B cell (primary cell): ENCODE measurements around the gene TNNT1. TPM values are rescaled to one million over a fixed set of nuclear protein-coding genes. Genes with fewer than 3 reads are reported as not detected.

Experiments
- ATAC-seq: fragments of 200-7000 bp; cut with Tn5 transposase; one replicate; pipeline ENCODE4 v1.10.0; 2021; ENCODE audit warnings: low read depth, mild to moderate bottlenecking, moderate number of reproducible peaks, moderate library complexity
- CTCF ChIA-PET: fragments of 350-600 bp; sonication (Branson Sonifier 250); formaldehyde crosslinking; loops from one replicate; lab custom pipeline; 2021; ENCODE audit warnings: antibody characterized with exemption, inconsistent platforms; lab: Charles Lee
- POLR2A ChIA-PET: fragments of 350-600 bp; sonication (Branson Sonifier 250); formaldehyde crosslinking; loops from one replicate; lab custom pipeline; 2021; ENCODE audit warnings: antibody characterized with exemption; lab: Charles Lee
- DNase-seq: peaks from one replicate; pipeline ENCODE4 v3.0.0; 2013
- H2AFZ ChIP-seq: 2 replicates; pipeline ENCODE4 v1.6.1; 2012; ENCODE audit warnings: mild to moderate bottlenecking, low read depth, low read length; ENCODE audit not compliant: insufficient read depth, poor library complexity, severe bottlenecking
- H3K27ac ChIP-seq, 2 donors: 1 replicate in 1 of 2; 2 replicates in 1 of 2; pipeline ENCODE4 v1.5.1; 2012 to 2013; ENCODE audit warnings: low read length in 2 of 2, mild to moderate bottlenecking in 2 of 2, moderate library complexity in 1 of 2
- H3K27me3 ChIP-seq, 4 experiments: fragments of 200-600 bp in 1 of 4; sonication (generic) in 1 of 4; replicated peaks in 1 of 4; 1 replicate in 2 of 4; 2 replicates in 2 of 4; pipeline versions ENCODE4 v1.6.1 to v1.7.0; 2013 to 2016; ENCODE audit warnings: low read length in 3 of 4, mild to moderate bottlenecking in 2 of 4, mixed read lengths in 1 of 4, moderate library complexity in 1 of 4; ENCODE audit not compliant: insufficient read depth in 4 of 4, control insufficient read depth in 3 of 4; ENCODE audit errors: control extremely low read depth in 1 of 4
- H3K36me3 ChIP-seq, 2 experiments: replicated peaks in 1 of 2; 1 replicate in 1 of 2; 2 replicates in 1 of 2; pipeline versions ENCODE4 v1.6.1 to v1.7.1; 2013; ENCODE audit warnings: low read length in 1 of 2; ENCODE audit not compliant: insufficient read depth in 2 of 2, control insufficient read depth in 1 of 2; ENCODE audit errors: control extremely low read depth in 1 of 2, extremely low read depth in 1 of 2
- H3K4me1 ChIP-seq, 2 donors: fragments of 200-600 bp in 1 of 2; sonication (generic) in 1 of 2; 1 replicate in 1 of 2; 2 replicates in 1 of 2; pipeline versions ENCODE4 v1.5.1 to v1.6.1; 2013 to 2017; ENCODE audit warnings: low read length in 2 of 2; ENCODE audit not compliant: control insufficient read depth in 2 of 2, insufficient read depth in 2 of 2
- H3K4me2 ChIP-seq: replicated peaks from 2 replicates; pipeline ENCODE3; 2012; ENCODE audit warnings: mild to moderate bottlenecking, low read depth, low read length; ENCODE audit not compliant: poor library complexity, severe bottlenecking
- H3K4me3 ChIP-seq, 5 experiments: fragments of 200-600 bp in 1 of 5; sonication (generic) in 1 of 5; 1 replicate in 3 of 5; 2 replicates in 2 of 5; pipeline versions ENCODE4 v1.5.1 to v1.7.0; 2011 to 2016; ENCODE audit warnings: low read length in 4 of 5, mild to moderate bottlenecking in 4 of 5, low read depth in 2 of 5, control low read depth in 1 of 5, moderate library complexity in 1 of 5; ENCODE audit not compliant: insufficient read depth in 1 of 5; ENCODE audit errors: control extremely low read depth in 1 of 5, extremely low read depth in 1 of 5
- H3K79me2 ChIP-seq: fragments of 200-600 bp; sonication (generic); one replicate; pipeline ENCODE4 v1.6.0; 2016; ENCODE audit warnings: low read length; ENCODE audit not compliant: control insufficient read depth, insufficient read depth
- H3K9ac ChIP-seq: fragments of 200-600 bp; sonication (generic); 2 replicates; pipeline ENCODE4 v1.6.1; 2017; ENCODE audit warnings: mild to moderate bottlenecking, low read length, moderate library complexity
- H3K9me3 ChIP-seq, 3 donors: one replicate each; pipeline versions ENCODE4 v1.6.1 to v1.7.1; 2013; ENCODE audit warnings: low read length in 2 of 3; ENCODE audit not compliant: control insufficient read depth in 2 of 3, insufficient read depth in 1 of 3; ENCODE audit errors: control extremely low read depth in 1 of 3
- H4K20me1 ChIP-seq: 2 replicates; pipeline ENCODE4 v1.6.0; 2012; ENCODE audit warnings: mild to moderate bottlenecking, low read length; ENCODE audit not compliant: insufficient read depth, control insufficient read depth, poor library complexity, severe bottlenecking
- H3K27ac Mint-ChIP-seq: one replicate; pipeline ENCODE4 v1.8.0; 2021; ENCODE audit warnings: mixed read lengths
- H3K27me3 Mint-ChIP-seq: one replicate; pipeline ENCODE4 v1.8.0; 2021; ENCODE audit warnings: mixed read lengths
- H3K4me1 Mint-ChIP-seq: one replicate; pipeline ENCODE4 v1.8.0; 2021; ENCODE audit warnings: mixed read lengths
- H3K4me3 Mint-ChIP-seq: one replicate; pipeline ENCODE4 v1.8.0; 2021; ENCODE audit warnings: mixed read lengths
- H3K9me3 Mint-ChIP-seq: one replicate; pipeline ENCODE4 v1.8.0; 2022; ENCODE audit warnings: mixed read lengths; ENCODE audit not compliant: insufficient read depth
- CTCF ChIP-seq: fragments of 200-600 bp; IDR thresholded peaks from one replicate; pipeline ENCODE4 v1.8.0; 2022; ENCODE audit warnings: antibody characterized with exemption, mild to moderate bottlenecking
- EZH2 ChIP-seq: IDR thresholded peaks from 2 replicates; pipeline ENCODE4 v1.6.1; 2012; ENCODE audit warnings: borderline replicate concordance, low read depth, mild to moderate bottlenecking, moderate library complexity, low read length; ENCODE audit not compliant: insufficient read depth, poor library complexity, severe bottlenecking
- WGBS: methylation state at CpG from one replicate; pipeline ENCODE4 v1.1.5; 2013; ENCODE audit warnings: missing lambda C conversion rate; ENCODE audit not compliant: insufficient coverage; 5-methylcytosine and 5-hydroxymethylcytosine counted together
- intact Hi-C: fragments of 100-400 bp; cut with micrococcal nuclease; formaldehyde crosslinking; loops from one replicate; pipeline ENCODE4 v1.10.0; 2022
- polyA plus RNA-seq: library from polyadenylated mRNA; depleted of rRNA; stranded (reverse); fragments of >200 nt; gene quantifications from 2 replicates; pipeline ENCODE4 v1.2.3, GENCODE V29; 2012
- total RNA-seq, 2 donors: library from RNA; stranded (reverse); fragments of 120-200 nt in 1 of 2; gene quantifications; 1 replicate in 1 of 2; 2 replicates in 1 of 2; pipeline versions ENCODE4 v1.2.3 to v1.2.4, GENCODE V29; 2013 to 2022

Gene TNNT1
- total and polyA plus RNA-seq, 2 donors (not counting 1 experiment from before 2014, with no cell fraction given) = not detected

GRCh38 chr19:55133639-55134444 lies 15.2 kb downstream of the TNNT1 start:
- Mint-ChIP-seq H3K9me3 (no peaks in the 10 kb centered on the region), H3K4me1 (peaks cover 6% of the 10 kb centered on the region), H3K4me3 (peak overlapping the region; percentile 45), H3K27me3 (peaks cover 28% of the 10 kb centered on the region), H3K27ac (no peak overlapping the region)
- DNase-seq = peak; percentile 41
- Histone ChIP-seq H3K27me3 (peaks cover 0 to 56% (median 13%) of the 10 kb centered on the region in 4 experiments), H3K4me3 (no peak overlapping the region), H3K36me3 (no peaks in the 10 kb centered on the region), H3K9me3 (no peaks in the 10 kb centered on the region), H3K27ac (no peak overlapping the region), H3K9ac (no peak overlapping the region), H3K79me2 (no peaks in the 10 kb centered on the region), H2AFZ (no peak overlapping the region), H3K4me2 (peak overlapping the region; percentile 37), H3K4me1 (peaks cover 0 to 4% of the 10 kb centered on the region in 2 donors), H4K20me1 (no peaks in the 10 kb centered on the region)
- peak; percentile 24 for ATAC-seq
- TF ChIP-seq EZH2 = no peak
- no peak for TF ChIP-seq CTCF
- ChIA-PET POLR2A (interaction anchor here (0.6 kb wide), 1 partner anchor 275 kb away, joined by 5 read pairs; no protein-coding TSS in a partner anchor), CTCF (interaction anchor here (0.6 to 1.8 kb wide), 3 partner anchors 7 to 682 kb away, joined by 3 to 8 read pairs (median 3); no protein-coding TSS in a partner anchor)
- intact Hi-C loops = no loop called here
- 70% methylated on average over 19 of the region's 25 CpGs for WGBS
